Measurements from ENCODE around the gene DOCK6. TPM values are rescaled to one million over a fixed set of nuclear protein-coding genes. Genes with fewer than 3 reads are reported as not detected.

Gene DOCK6
- total RNA-seq, 2 experiments from 2014 or later: 0.13 to 0.76 TPM

- Mint-ChIP-seq H3K4me1 (ENCODE audit: low read depth) (peaks cover 27% of the 10 kb centered on the region), H3K27ac (peak within 1 kb of the TSS; percentile 78), H3K4me3 (peak within 1 kb of the TSS; percentile 85), H3K27me3 (ENCODE audit: low read depth) (no peaks in the 10 kb centered on the region), H3K9me3 (ENCODE audit: insufficient read depth) (no peaks in the 10 kb centered on the region), H3K36me3 (ENCODE audit: low read depth) (peaks cover 27% of the 10 kb centered on the region)
- ChIA-PET POLR2A (interaction anchor here (0.5 to 1.9 kb wide), 8 partner anchors 10 to 1577 kb away, joined by 3 to 8 read pairs (median 4); partner anchors contain the start of gene LDLR), CTCF (interaction anchor here (0.8 to 1.7 kb wide), 8 partner anchors 9 to 327 kb away, joined by 3 to 7 read pairs (median 4); no protein-coding TSS in a partner anchor)
- DNase-seq (peak; percentile 97), ATAC-seq (peak; percentile 99)
Measured at GRCh38 chr19:11155373-11156120, 106.8 kb downstream of the DOCK6 start, which contains the start of gene SPC24. Gene SPC24 (minus strand): TSS chr19:11155782. CDS start chr19:11155776, 6 bp downstream.

- Mint-ChIP-seq H3K9me3 (ENCODE audit: insufficient read depth) (no peaks in the 10 kb centered on the region), H3K27ac (peak overlapping the region; percentile 78), H3K27me3 (ENCODE audit: low read depth) (no peaks in the 10 kb centered on the region), H3K36me3 (ENCODE audit: low read depth) (peaks cover 27% of the 10 kb centered on the region), H3K4me3 (peak overlapping the region; percentile 85), H3K4me1 (ENCODE audit: low read depth) (peaks cover 27% of the 10 kb centered on the region)
- no peak for ATAC-seq
- DNase-seq: no peak
- ChIA-PET CTCF (interaction anchor here (0.8 to 1.7 kb wide), 3 partner anchors 11 to 110 kb away, joined by 3 to 7 read pairs (median 5); no protein-coding TSS in a partner anchor), POLR2A (interaction anchor here (1.4 to 1.6 kb wide), 2 partner anchors 9 to 11 kb away, joined by 5 to 8 read pairs; no protein-coding TSS in a partner anchor)
Measured at GRCh38 chr19:11154683-11155047, 107.7 kb downstream of the DOCK6 start.

- Mint-ChIP-seq H3K27ac (no peak overlapping the region), H3K36me3 (ENCODE audit: low read depth) (peaks cover 42% of the 10 kb centered on the region), H3K9me3 (ENCODE audit: insufficient read depth) (no peaks in the 10 kb centered on the region), H3K4me3 (no peak overlapping the region), H3K4me1 (ENCODE audit: low read depth) (peaks cover 27% of the 10 kb centered on the region), H3K27me3 (ENCODE audit: low read depth) (no peaks in the 10 kb centered on the region)
- CTCF ChIA-PET: interaction anchor here (1.5 to 2.0 kb wide), 2 partner anchors 26 to 210 kb away, joined by 3 to 7 read pairs; no protein-coding TSS in a partner anchor
- POLR2A ChIA-PET: interaction anchor here (0.6 to 1.5 kb wide), 2 partner anchors 9 to 29 kb away, joined by 3 to 4 read pairs; no protein-coding TSS in a partner anchor
- ATAC-seq: no peak
- DNase-seq: no peak
Measured at GRCh38 chr19:11152318-11153062, 109.8 kb downstream of the DOCK6 start.

GRCh38 chr19:11151181-11151580, 111.1 kb downstream of the DOCK6 start:
- Mint-ChIP-seq H3K4me1 (ENCODE audit: low read depth) (peaks cover 23% of the 10 kb centered on the region), H3K27ac (no peak overlapping the region), H3K9me3 (ENCODE audit: insufficient read depth) (no peaks in the 10 kb centered on the region), H3K36me3 (ENCODE audit: low read depth) (peaks cover 49% of the 10 kb centered on the region), H3K4me3 (no peak overlapping the region), H3K27me3 (ENCODE audit: low read depth) (no peaks in the 10 kb centered on the region)
- ATAC-seq (no peak), DNase-seq (no peak)
- POLR2A ChIA-PET: no interaction called here
- CTCF ChIA-PET: interaction anchor here (1.3 to 2.0 kb wide), 3 partner anchors 13 to 209 kb away, joined by 3 to 7 read pairs (median 4); no protein-coding TSS in a partner anchor

Other genes starting within 250 kb of the DOCK6 start
- gene LDLR, start 173.1 kb downstream of the DOCK6 start, total RNA-seq: 100 to 1,000 TPM; 117 to 123 TPM
- 10 to 100 TPM; 92.6 to 94.0 TPM for gene SPC24, start 106.7 kb downstream of the DOCK6 start, total RNA-seq
- gene KANK2, start 65.0 kb downstream of the DOCK6 start, total RNA-seq: 1 to 10 TPM; 6.1 to 8.0 TPM
- not detected for gene ANGPTL8, start 22.9 kb downstream of the DOCK6 start, total RNA-seq
- not detected for gene TSPAN16, start 33.6 kb upstream of the DOCK6 start, total RNA-seq
- 1 to 10 TPM; 7.6 to 7.9 TPM for gene RAB3D, start 77.1 kb upstream of the DOCK6 start, total RNA-seq
- gene TMEM205, start 83.7 kb upstream of the DOCK6 start, total RNA-seq: 10 to 100 TPM; 23.6 to 29.6 TPM
- gene CCDC159, start 84.0 kb upstream of the DOCK6 start, total RNA-seq: 10 to 100 TPM in 1 of 2 experiments, 1 to 10 TPM in 1; 9.9 to 13.6 TPM
- 1 to 10 TPM; 1.1 TPM for gene PLPPR2, start 92.9 kb upstream of the DOCK6 start, total RNA-seq
- gene SWSAP1, start 112.1 kb upstream of the DOCK6 start, total RNA-seq: 1 to 10 TPM; 3.1 to 3.4 TPM
- 1 to 10 TPM; 6.4 to 8.8 TPM for gene EPOR, start 121.8 kb upstream of the DOCK6 start, total RNA-seq
- gene RGL3, start 156.8 kb upstream of the DOCK6 start, total RNA-seq: not detected
- not detected for gene ODAD3, start 172.6 kb upstream of the DOCK6 start, total RNA-seq
- gene PRKCSH, start 173.1 kb upstream of the DOCK6 start, total RNA-seq: 100 to 1,000 TPM; 285 to 302 TPM
- gene ELAVL3, start 218.5 kb upstream of the DOCK6 start, total RNA-seq: under 1 TPM in 1 of 2 experiments, not detected in 1; 0.71 TPM
- gene ZNF653, start 243.3 kb upstream of the DOCK6 start, total RNA-seq: 10 to 100 TPM; 20.1 to 21.8 TPM